CD4-positive, CD25-positive, alpha-beta regulatory T cell (primary cell): ENCODE data around the gene RNF144B. TPM values are rescaled to one million over a fixed set of nuclear protein-coding genes. Genes with fewer than 3 reads are reported as not detected.
"Not testable (repeated sequence)": the region's sequence is repeated elsewhere in the genome, so short reads cannot be mapped to it uniquely, and the experiment has no call there.

Experiments
- ATAC-seq, 2 donors: fragments of 150-1000 bp; cut with Tn5 transposase; one replicate each; pipeline ENCODE4 v1.10.0; 2021; ENCODE audit warnings: low read depth in 2 of 2, moderate number of reproducible peaks in 2 of 2, moderate library complexity in 1 of 2
- DNase-seq, 3 donors: peaks; one replicate each; pipeline versions ENCODE4 v3.0.0 to v3.0.0-alpha.2; 2012 to 2022; ENCODE audit warnings: mixed read lengths in 1 of 3
- H3K27ac ChIP-seq: one replicate; pipeline ENCODE4 v1.7.0; 2013; ENCODE audit warnings: mild to moderate bottlenecking, low read length; ENCODE audit not compliant: insufficient read depth, poor library complexity, severe bottlenecking
- H3K27me3 ChIP-seq: one replicate; pipeline ENCODE4 v1.7.0; 2013; ENCODE audit warnings: low read length; ENCODE audit not compliant: control insufficient read depth, insufficient read depth
- H3K36me3 ChIP-seq: one replicate; pipeline ENCODE4 v1.7.0; 2013; ENCODE audit warnings: mild to moderate bottlenecking, low read length, moderate library complexity; ENCODE audit not compliant: control insufficient read depth, insufficient read depth
- H3K4me1 ChIP-seq: 2 replicates; pipeline ENCODE4 v1.7.0; 2013; ENCODE audit warnings: mild to moderate bottlenecking, low read length; ENCODE audit not compliant: insufficient read depth, control insufficient read depth, poor library complexity, severe bottlenecking
- H3K4me3 ChIP-seq: one replicate; pipeline ENCODE4 v1.7.0; 2013; ENCODE audit warnings: low read depth, mild to moderate bottlenecking, low read length, moderate library complexity
- H3K9me3 ChIP-seq, 2 experiments: 1 replicate in 1 of 2; 2 replicates in 1 of 2; pipeline ENCODE4 v1.7.0; 2013; ENCODE audit warnings: low read length in 2 of 2, mild to moderate bottlenecking in 1 of 2, moderate library complexity in 1 of 2; ENCODE audit not compliant: control insufficient read depth in 2 of 2
- H3K27ac Mint-ChIP-seq, 3 donors: one replicate each; pipeline ENCODE4 v1.8.0; 2020 to 2022; ENCODE audit warnings: mild to moderate bottlenecking in 3 of 3, mixed read lengths in 3 of 3, moderate library complexity in 2 of 3
- H3K27me3 Mint-ChIP-seq: one replicate; pipeline ENCODE4 v1.8.0; 2022; ENCODE audit warnings: mild to moderate bottlenecking, mixed read lengths
- H3K36me3 Mint-ChIP-seq: one replicate; pipeline ENCODE4 v1.8.0; 2020; ENCODE audit warnings: mixed read lengths
- H3K4me1 Mint-ChIP-seq, 4 donors: one replicate each; pipeline ENCODE4 v1.8.0; 2020 to 2022; ENCODE audit warnings: mixed read lengths in 4 of 4, mild to moderate bottlenecking in 1 of 4
- H3K4me3 Mint-ChIP-seq, 4 donors: one replicate each; pipeline ENCODE4 v1.8.0; 2020 to 2022; ENCODE audit warnings: mild to moderate bottlenecking in 4 of 4, mixed read lengths in 4 of 4, moderate library complexity in 3 of 4
- H3K9me3 Mint-ChIP-seq, 7 donors: one replicate each; pipeline ENCODE4 v1.8.0; 2020 to 2022; ENCODE audit warnings: mixed read lengths in 7 of 7, mild to moderate bottlenecking in 3 of 7, moderate library complexity in 2 of 7
- polyA plus RNA-seq, 4 donors: library from polyadenylated mRNA; unstranded; fragments of 300-500 nt; fragmentation: Illumina TruSeq; gene quantifications; one replicate each; pipeline ENCODE4 v1.2.3, GENCODE V29; 2021
- total RNA-seq: library from RNA; stranded (reverse); gene quantifications from one replicate; pipeline ENCODE4 v1.2.3, GENCODE V29; 2022

RNF144B gene
- total and polyA plus RNA-seq, 5 donors from 2014 or later = 0.21 to 1.7 (median 1.1) TPM

DNA sequence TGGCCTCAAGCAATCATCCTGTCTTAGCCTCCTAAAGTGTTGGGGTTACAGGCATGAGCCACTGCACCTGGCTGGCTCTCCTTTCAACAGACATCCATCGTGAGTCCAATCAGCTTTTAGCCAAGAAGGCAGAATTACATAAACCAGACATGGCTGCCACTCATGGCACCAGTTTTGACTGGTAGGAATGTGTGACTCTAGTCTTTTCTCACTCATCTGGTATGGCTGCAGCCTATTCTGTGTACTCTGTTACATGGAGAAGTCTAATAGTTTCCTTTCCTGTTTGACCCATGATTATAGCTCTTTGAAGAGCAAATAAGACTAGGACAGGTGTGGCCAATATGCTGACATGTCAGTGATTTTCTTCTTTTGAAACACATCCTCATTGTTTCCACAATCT lies 27.0 kb upstream of the RNF144B start:
- Mint-ChIP-seq H3K27me3 (peaks cover 23% of the 10 kb centered on the region), H3K4me1 (no peaks in the 10 kb centered on the region), H3K27ac (no peak overlapping the region), H3K36me3 (no peaks in the 10 kb centered on the region), H3K4me3 (no peak overlapping the region), H3K9me3 (peaks cover 0 to 10% (median 3%) of the 10 kb centered on the region in 7 donors)
- no peak for ATAC-seq
- H3K4me1 ChIP-seq = no peaks in the 10 kb centered on the region
- peaks cover 4% of the 10 kb centered on the region for H3K27me3 ChIP-seq
- H3K4me3 ChIP-seq = no peak overlapping the region
- no peak overlapping the region for H3K27ac ChIP-seq
- DNase-seq = no peak
- no peaks in the 10 kb centered on the region for H3K36me3 ChIP-seq
- no peaks in the 10 kb centered on the region for H3K9me3 ChIP-seq

DNA sequence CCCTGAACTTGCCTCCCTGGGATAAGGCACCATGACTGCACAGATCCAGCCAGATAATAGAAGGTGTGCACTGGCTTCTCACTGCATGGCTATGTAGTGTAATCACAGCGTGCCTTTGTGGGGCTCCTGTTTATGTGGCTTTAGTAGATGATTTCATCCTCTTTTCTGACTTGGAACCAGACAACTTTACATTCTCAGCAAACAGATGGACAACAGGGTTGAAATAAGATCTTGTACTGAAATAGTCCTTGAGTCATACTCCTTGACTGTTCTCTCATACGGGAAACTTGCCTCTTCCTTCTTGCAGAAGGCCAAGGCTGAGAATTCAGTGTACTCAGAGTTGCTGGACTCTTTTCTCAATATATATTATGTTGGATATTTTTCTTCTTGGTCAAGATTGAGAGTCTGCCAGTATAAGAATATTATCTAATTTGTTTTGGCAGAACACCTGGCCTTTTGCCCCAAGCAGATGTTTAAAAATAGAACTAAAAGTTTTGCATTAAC lies 25.0 kb upstream of the RNF144B start:
- H3K36me3 Mint-ChIP-seq = no peaks in the 10 kb centered on the region

DNA sequence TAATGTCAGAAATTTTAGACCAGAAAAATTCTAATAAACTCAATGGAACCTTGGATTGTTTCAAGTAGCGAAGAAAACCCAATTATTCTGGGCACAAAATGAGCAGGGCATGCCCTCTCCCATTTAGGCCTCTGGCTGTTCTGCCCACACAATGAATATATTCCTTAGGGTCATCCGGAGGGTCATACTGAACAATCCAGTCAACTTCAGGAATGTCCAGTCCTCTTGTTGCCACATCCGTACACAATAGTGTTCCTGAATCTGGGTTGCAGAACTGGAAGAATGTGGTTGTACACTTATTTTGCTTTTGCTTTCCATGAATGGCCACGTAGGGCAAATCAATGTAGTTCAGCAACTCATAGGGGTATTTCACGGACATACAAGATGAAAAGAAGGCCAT lies 23.4 kb upstream of the RNF144B start:
- no peaks in the 10 kb centered on the region for H3K36me3 ChIP-seq
- no peak overlapping the region for H3K27ac ChIP-seq
- no peak overlapping the region for H3K4me3 ChIP-seq
- Mint-ChIP-seq H3K36me3 (no peaks in the 10 kb centered on the region), H3K27me3 (peaks cover 15% of the 10 kb centered on the region), H3K9me3 (peaks cover 0 to 5% (median 0%) of the 10 kb centered on the region in 7 donors), H3K27ac (no peak overlapping the region), H3K4me3 (no peak overlapping the region), H3K4me1 (no peaks in the 10 kb centered on the region)
- H3K4me1 ChIP-seq = no peaks in the 10 kb centered on the region
- no peaks in the 10 kb centered on the region for H3K9me3 ChIP-seq
- H3K27me3 ChIP-seq = peaks cover 4% of the 10 kb centered on the region
- DNase-seq (no peak), ATAC-seq (no peak)

More for the DNA sequence above, 25.0 kb upstream of the RNF144B start:
- DNase-seq (no peak), ATAC-seq (no peak)
- Mint-ChIP-seq H3K27ac (no peak overlapping the region), H3K9me3 (peaks cover 0 to 11% (median 3%) of the 10 kb centered on the region in 7 donors), H3K4me3 (no peak overlapping the region), H3K4me1 (no peaks in the 10 kb centered on the region), H3K27me3 (peaks cover 16% of the 10 kb centered on the region)
- H3K4me1 ChIP-seq = no peaks in the 10 kb centered on the region
- no peak overlapping the region for H3K27ac ChIP-seq
- H3K9me3 ChIP-seq = no peaks in the 10 kb centered on the region
- H3K4me3 ChIP-seq = no peak overlapping the region
- H3K36me3 ChIP-seq = no peaks in the 10 kb centered on the region
- peaks cover 4% of the 10 kb centered on the region for H3K27me3 ChIP-seq

GRCh38 chr6:18364561-18364960 lies 22.6 kb upstream of the RNF144B start:
- not testable (repeated sequence) for H3K27me3 ChIP-seq, H3K27ac Mint-ChIP-seq, H3K9me3 Mint-ChIP-seq, H3K36me3 ChIP-seq, H3K4me1 ChIP-seq, H3K9me3 ChIP-seq, H3K36me3 Mint-ChIP-seq, H3K27ac ChIP-seq, H3K4me3 ChIP-seq, H3K4me3 Mint-ChIP-seq, H3K4me1 Mint-ChIP-seq, DNase-seq, ATAC-seq
- peaks cover 15% of the 10 kb centered on the region for H3K27me3 Mint-ChIP-seq

- Mint-ChIP-seq H3K4me1 (no peaks in the 10 kb centered on the region), H3K4me3 (no peak overlapping the region), H3K36me3 (no peaks in the 10 kb centered on the region), H3K9me3 (peaks cover 0 to 1% (median 0%) of the 10 kb centered on the region in 7 donors), H3K27ac (no peak overlapping the region), H3K27me3 (peaks cover 10% of the 10 kb centered on the region)
- H3K9me3 ChIP-seq = no peaks in the 10 kb centered on the region
- H3K36me3 ChIP-seq = no peaks in the 10 kb centered on the region
- no peaks in the 10 kb centered on the region for H3K4me1 ChIP-seq
- H3K4me3 ChIP-seq = no peak overlapping the region
- no peak overlapping the region for H3K27ac ChIP-seq
- no peak for ATAC-seq
- no peak for DNase-seq
- no peaks in the 10 kb centered on the region for H3K27me3 ChIP-seq
These were observed 19.8 kb upstream of the RNF144B start for GRCh38 chr6:18367371-18367770.

DNA sequence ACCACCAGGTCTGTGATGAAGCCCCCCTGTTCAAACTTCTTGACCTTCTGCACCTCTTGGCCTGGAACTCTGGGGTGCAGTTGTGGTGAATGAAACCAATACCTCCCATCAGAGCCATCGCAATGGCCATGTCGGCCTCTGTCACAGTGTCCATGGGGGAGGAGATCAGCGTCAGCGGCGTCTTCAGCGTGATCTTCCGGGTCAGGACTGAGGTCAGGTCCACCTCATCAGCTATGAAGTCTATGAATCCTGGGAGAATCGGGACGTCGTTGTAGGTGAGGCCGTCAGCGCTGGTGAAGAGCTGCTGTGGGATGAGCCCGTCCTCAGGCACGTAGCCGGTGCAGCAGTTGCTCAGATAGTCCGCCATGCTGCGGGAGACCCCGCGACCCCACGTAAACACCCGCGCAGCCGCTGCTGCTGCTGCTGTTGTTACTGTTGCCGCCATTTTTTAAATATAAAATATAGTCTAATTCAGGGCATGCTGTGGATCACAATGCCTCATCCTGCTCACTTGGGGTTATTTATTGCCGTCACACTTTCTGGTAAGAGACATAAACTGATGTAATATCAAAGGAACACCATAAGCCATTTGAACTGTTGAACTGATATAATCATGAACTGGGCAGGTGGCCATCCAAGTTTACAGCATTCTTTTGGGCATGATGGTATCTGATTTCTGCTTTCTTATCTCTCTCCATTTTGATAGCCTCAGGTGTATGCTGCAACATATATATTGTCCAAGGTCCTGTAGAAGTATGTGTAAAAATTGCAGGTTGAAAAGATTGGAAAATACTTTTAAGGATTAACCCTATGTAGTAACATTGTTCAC lies 18.7 kb upstream of the RNF144B start:
- Histone ChIP-seq H3K4me1 (no peaks in the 10 kb centered on the region), H3K4me3 (no peak overlapping the region), H3K27me3 (no peaks in the 10 kb centered on the region), H3K36me3 (no peaks in the 10 kb centered on the region), H3K9me3 (no peaks in the 10 kb centered on the region), H3K27ac (no peak overlapping the region)
- H3K36me3 Mint-ChIP-seq = no peaks in the 10 kb centered on the region
- H3K4me1 Mint-ChIP-seq = no peaks in the 10 kb centered on the region
- no peak overlapping the region for H3K4me3 Mint-ChIP-seq
- peaks cover 0 to 1% (median 0%) of the 10 kb centered on the region in 7 donors for H3K9me3 Mint-ChIP-seq
- ATAC-seq = no peak
- peaks cover 10% of the 10 kb centered on the region for H3K27me3 Mint-ChIP-seq
- no peak overlapping the region for H3K27ac Mint-ChIP-seq
- no peak for DNase-seq

GRCh38 chr6:18371010-18371409 lies 16.1 kb upstream of the RNF144B start:
- no peaks in the 10 kb centered on the region for H3K4me1 ChIP-seq
- Mint-ChIP-seq H3K4me1 (no peaks in the 10 kb centered on the region), H3K4me3 (no peak overlapping the region), H3K9me3 (peaks cover 0 to 2% (median 0%) of the 10 kb centered on the region in 7 donors), H3K27me3 (peaks cover 5% of the 10 kb centered on the region), H3K27ac (no peak overlapping the region), H3K36me3 (no peaks in the 10 kb centered on the region)
- no peaks in the 10 kb centered on the region for H3K27me3 ChIP-seq
- H3K4me3 ChIP-seq = no peak overlapping the region
- DNase-seq (no peak), ATAC-seq (no peak)
- H3K27ac ChIP-seq = no peak overlapping the region
- no peaks in the 10 kb centered on the region for H3K36me3 ChIP-seq
- no peaks in the 10 kb centered on the region for H3K9me3 ChIP-seq

DNA sequence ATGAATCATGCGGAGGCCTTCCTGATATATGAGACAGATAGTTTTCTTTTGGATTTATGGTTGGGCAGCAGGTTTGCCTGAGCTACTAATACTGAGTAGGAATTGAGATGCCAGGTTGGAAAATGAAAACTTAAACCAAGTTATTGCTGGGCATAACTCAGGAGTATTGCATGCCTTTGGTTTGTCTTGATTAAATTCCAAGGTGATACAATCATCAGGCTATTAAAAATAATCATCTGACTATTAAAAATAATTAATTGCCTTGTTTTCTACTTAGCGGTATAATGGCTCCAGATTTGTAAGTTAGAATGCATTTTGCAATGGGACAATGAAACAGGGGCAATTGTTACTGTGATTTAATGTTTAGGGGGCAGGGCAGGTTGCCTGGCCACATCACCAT lies 15.5 kb upstream of the RNF144B start:
- Histone ChIP-seq H3K9me3 (no peaks in the 10 kb centered on the region), H3K4me3 (no peak overlapping the region), H3K36me3 (no peaks in the 10 kb centered on the region), H3K27ac (no peak overlapping the region), H3K4me1 (no peaks in the 10 kb centered on the region), H3K27me3 (no peaks in the 10 kb centered on the region)
- DNase-seq (no peak), ATAC-seq (no peak)
- Mint-ChIP-seq H3K9me3 (peaks cover 0 to 2% (median 0%) of the 10 kb centered on the region in 7 donors), H3K27ac (no peak overlapping the region), H3K4me1 (no peaks in the 10 kb centered on the region), H3K27me3 (peaks cover 5% of the 10 kb centered on the region), H3K36me3 (no peaks in the 10 kb centered on the region), H3K4me3 (no peak overlapping the region)
